GM19351 (cell line): ENCODE data around the gene MRO.
"Not testable (repeated sequence)": the region's sequence is repeated elsewhere in the genome, so short reads cannot be mapped to it uniquely, and the experiment has no call there.

Experiments
- ATAC-seq: cut with Tn5 transposase; IDR thresholded peaks from one replicate; pipeline ENCODE4 v1.9.1; 2021; ENCODE audit warnings: mild to moderate bottlenecking, moderate library complexity; ENCODE audit not compliant: unreplicated experiment

Gene MRO

GRCh38 chr18:50839341-50839740 lies 19.5 kb upstream of the MRO start:
- no peak for ATAC-seq

GRCh38 chr18:50836521-50836957 lies 16.7 kb upstream of the MRO start:
- ATAC-seq: no peak

GRCh38 chr18:50833496-50833895 lies 13.7 kb upstream of the MRO start:
- ATAC-seq: not testable (repeated sequence)

GRCh38 chr18:50832754-50833153 lies 12.9 kb upstream of the MRO start:
- ATAC-seq: peak; percentile 65

- ATAC-seq: peak; percentile 81
Observed at GRCh38 chr18:50830544-50830943, 10.7 kb upstream of the MRO start.

GRCh38 chr18:50829644-50830043 lies 9.8 kb upstream of the MRO start:
- ATAC-seq: no peak

- no peak for ATAC-seq
Observed at GRCh38 chr18:50826027-50826426, 6.2 kb upstream of the MRO start.

- no peak for ATAC-seq
Observed at GRCh38 chr18:50825621-50826020, 5.8 kb upstream of the MRO start.

DNA sequence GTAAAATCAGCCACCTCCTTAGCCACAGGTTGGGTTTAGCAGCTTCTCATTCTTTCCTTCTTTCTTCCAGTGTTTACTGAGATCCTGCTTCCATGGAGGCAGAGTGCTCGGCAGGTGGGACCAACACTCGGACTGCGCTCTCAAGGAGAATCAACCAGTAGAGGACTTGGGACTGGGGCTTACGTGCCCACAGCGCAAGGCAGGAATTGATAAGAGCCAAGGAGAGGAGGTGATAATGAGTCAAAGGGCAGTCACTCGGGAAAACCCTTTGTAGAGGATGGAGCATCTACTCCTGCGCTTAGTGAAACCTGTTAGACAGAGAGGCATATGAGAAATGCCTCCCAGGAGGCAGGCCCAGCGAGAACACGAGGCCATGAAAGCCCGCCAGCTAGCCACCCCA lies 2.9 kb upstream of the MRO start:
- ATAC-seq: no peak

- ATAC-seq: no peak
Observed at GRCh38 chr18:50820901-50821520, 1.2 kb upstream of the MRO start.

DNA sequence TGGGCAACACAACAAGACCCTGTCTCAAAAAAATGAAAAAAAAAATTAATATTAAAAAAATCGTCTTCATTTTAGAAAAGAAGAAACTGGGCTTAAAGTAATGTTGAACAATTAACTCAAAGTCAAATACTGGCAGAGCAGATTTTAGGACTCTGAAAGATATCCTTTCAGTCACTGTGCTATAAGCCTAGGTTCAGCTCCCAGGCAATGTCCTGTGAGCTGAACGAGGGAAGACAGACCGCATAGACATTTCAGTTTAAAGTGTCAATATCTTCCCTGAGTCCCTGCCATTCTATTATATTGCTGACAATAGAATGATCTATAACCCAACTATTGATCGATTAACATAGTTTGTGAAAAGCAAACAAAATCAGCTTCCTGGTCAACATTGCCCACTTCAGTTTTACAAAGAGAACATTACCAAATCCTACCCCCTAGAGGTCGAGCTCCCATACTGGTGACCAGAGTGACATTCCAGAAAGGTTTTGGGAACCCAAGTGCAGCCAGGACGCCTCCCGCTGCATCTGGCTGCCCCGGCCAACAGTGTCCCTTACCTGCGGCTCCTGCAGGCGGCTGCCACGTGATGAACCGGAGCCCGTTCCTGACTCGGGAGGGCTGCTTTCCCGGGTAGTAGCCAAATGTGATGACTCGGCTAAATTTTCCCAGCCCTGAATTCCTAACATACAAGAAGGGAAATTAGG lies 639 bp downstream of the MRO start:
- no peak for ATAC-seq

GRCh38 chr18:50816419-50817166 lies 3.2 kb downstream of the MRO start:
- peak; percentile 44 for ATAC-seq

GRCh38 chr18:50814395-50814794 lies 5.4 kb downstream of the MRO start:
- ATAC-seq: no peak

DNA sequence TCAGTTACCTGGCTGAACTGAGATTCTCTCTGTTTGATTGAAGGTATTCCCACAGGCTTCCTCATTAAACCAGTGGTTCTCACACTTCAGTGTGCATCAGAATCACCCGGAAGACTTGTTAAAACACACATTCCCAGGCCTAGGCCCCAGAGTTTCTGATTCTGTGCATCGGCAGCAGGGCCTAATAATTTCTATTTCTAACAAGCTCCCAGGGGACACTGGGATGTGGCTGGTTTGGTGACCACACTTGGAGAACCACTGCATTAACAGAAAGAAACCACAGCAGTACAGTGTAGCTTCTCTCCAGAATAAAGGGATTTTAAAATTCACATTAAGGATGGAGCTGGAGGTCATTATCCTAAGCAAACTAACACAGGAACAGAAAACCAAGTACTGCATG lies 6.5 kb downstream of the MRO start:
- ATAC-seq: no peak

GRCh38 chr18:50812834-50813233 lies 7.0 kb downstream of the MRO start:
- ATAC-seq: no peak

DNA sequence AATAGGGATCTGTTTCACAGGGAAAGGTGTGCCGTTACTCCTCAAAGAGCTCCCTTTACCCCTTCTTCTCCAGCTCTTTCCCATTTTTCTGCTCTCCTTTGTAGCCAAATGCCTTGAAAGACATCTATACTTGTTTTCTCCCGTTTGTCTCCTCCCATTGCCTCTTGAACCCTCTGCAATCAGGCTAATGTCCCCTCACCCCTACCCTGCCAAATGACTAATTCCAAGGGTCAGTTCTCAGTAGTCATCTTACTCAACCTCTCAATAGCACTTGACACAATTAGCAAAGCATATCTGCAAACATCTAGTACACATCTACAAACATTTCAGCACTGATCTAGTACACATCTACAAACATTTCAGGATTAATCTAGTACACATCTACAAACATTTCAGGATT lies 12.6 kb downstream of the MRO start:
- ATAC-seq: no peak

- ATAC-seq: no peak
Observed at GRCh38 chr18:50806208-50806616, 13.6 kb downstream of the MRO start.

- no peak for ATAC-seq
Observed at GRCh38 chr18:50805732-50806131, 14.1 kb downstream of the MRO start.

GRCh38 chr18:50803592-50803991 lies 16.2 kb downstream of the MRO start:
- no peak for ATAC-seq

DNA sequence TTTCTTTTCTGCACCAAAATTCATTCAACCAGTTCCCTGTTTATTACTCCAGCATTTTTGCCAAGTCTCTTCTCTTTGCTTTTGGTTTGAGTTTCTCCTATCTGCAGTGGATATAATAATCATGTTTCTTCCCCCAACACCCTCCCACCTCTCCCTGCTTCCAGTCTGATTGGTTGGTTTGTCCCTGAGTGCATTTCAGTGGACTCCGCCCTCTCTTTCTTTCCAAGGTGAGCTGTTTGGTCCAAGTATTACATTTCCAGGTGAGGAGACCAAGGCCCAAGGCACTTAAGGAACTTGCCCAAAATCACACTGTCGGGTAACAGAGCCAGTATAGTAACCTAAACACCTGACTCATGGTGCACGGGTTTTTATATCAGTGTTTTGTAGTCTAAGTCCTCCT lies 17.7 kb downstream of the MRO start:
- ATAC-seq: no peak

DNA sequence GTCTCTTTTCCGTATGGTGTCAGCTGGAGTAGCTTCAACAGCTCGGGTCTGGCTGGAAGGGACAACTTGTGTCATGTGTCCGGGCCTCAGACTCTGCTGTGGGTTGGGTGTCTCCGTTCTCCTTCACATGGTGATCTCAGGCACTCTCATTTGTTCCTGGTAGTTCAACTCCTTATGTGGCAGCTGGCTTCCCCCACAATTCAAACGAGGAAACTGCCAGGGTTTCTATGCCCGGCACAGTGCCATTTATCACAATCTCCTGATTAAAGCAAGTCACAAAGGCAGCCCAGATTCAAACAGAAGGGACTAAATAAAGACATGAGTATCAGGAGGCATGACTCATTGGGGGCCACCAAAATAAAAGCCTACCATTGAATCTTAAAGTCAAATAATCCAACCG lies 22.7 kb downstream of the MRO start:
- no peak for ATAC-seq

DNA sequence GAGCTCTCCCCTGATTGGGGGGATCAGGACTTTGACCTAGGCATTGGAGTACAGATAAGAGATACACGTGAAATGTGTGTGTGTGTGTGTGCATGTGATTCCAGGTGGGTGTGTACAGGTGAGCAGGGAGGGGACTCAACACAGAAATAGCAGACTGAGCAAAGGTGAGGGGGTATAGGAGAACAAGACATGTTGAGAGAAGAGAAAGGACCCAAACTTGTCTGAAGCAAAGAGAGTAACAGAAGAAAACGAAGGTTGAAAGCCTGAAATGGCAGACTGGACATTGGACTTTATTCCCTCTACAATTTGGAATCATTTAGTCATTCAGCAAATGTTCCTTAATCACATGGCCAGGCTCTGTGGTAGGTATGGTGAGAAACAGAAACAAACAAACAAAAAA lies 23.3 kb downstream of the MRO start:
- ATAC-seq: no peak
